Panc1 (cell line): ENCODE results near the gene UNC50. TPM values are rescaled to one million over a fixed set of nuclear protein-coding genes. Genes with fewer than 3 reads are reported as not detected.

ENCODE experiments used
- ATAC-seq: fragments of 200-7000 bp; cut with Tn5 transposase; 2 replicates; pipeline ENCODE4 v1.9.1; 2020; ENCODE audit warnings: mild to moderate bottlenecking, moderate library complexity
- BruUV-seq: library from RNA; stranded (reverse); fragments of 400-500 nt; replicated peaks from 2 replicates; lab custom pipeline; 2021; lab: Mats Ljungman, UMichigan
- CTCF ChIA-PET: fragments of 300-600 bp; sonication (Branson Sonifier 250); formaldehyde crosslinking; loops from one replicate; lab custom pipeline; 2022; ENCODE audit warnings: antibody characterized with exemption; lab: Charles Lee
- POLR2A ChIA-PET: fragments of 300-600 bp; sonication (Branson Sonifier 250); formaldehyde crosslinking; loops from one replicate; lab custom pipeline; 2022; ENCODE audit warnings: antibody characterized with exemption; lab: Charles Lee
- DNase-seq: peaks from one replicate; pipeline ENCODE4 v3.0.0-alpha.2; 2010; ENCODE audit warnings: low read depth, low spot score
- H3K27ac ChIP-seq: 2 replicates; pipeline ENCODE4 v1.5.1; 2011; ENCODE audit warnings: mild to moderate bottlenecking, low read length, inconsistent platforms
- H3K27me3 ChIP-seq: fragments of 200-500 bp; sonication (Bioruptor generic); 2 replicates; pipeline ENCODE4 v1.6.0; 2014; ENCODE audit warnings: low read length, inconsistent platforms; ENCODE audit not compliant: control insufficient read depth, insufficient read depth
- H3K36me3 ChIP-seq: fragments of 200-500 bp; sonication (Bioruptor generic); 2 replicates; pipeline ENCODE4 v1.5.1; 2014; ENCODE audit warnings: inconsistent platforms, mild to moderate bottlenecking, low read length, moderate library complexity; ENCODE audit not compliant: control insufficient read depth, insufficient read depth
- H3K4me1 ChIP-seq: 2 replicates; pipeline ENCODE4 v1.5.1; 2011; ENCODE audit warnings: inconsistent platforms, mild to moderate bottlenecking, low read length, moderate library complexity; ENCODE audit not compliant: control insufficient read depth, insufficient read depth
- H3K4me3 ChIP-seq, 2 experiments: 2 replicates each; pipeline ENCODE4 v1.5.1; 2011 to 2012; ENCODE audit warnings: low read depth in 2 of 2, low read length in 2 of 2, mild to moderate bottlenecking in 2 of 2, inconsistent platforms in 1 of 2, moderate library complexity in 1 of 2
- H3K9me3 ChIP-seq: fragments of 200-500 bp; sonication (Bioruptor generic); 2 replicates; pipeline ENCODE4 v1.5.1; 2014; ENCODE audit warnings: low read depth, mild to moderate bottlenecking, inconsistent platforms, low read length, moderate library complexity; ENCODE audit not compliant: control insufficient read depth, insufficient read depth
- POLR2AphosphoS5 ChIP-seq: IDR thresholded peaks from 2 replicates; pipeline ENCODE4 v1.6.1; 2012; ENCODE audit warnings: mild to moderate bottlenecking, low read depth, low read length, moderate library complexity
- SIN3A ChIP-seq: IDR thresholded peaks from 2 replicates; pipeline ENCODE4 v1.6.1; 2012; ENCODE audit warnings: low read depth, mild to moderate bottlenecking, low read length, moderate library complexity, borderline replicate concordance; ENCODE audit not compliant: insufficient read depth
- TCF7L2 ChIP-seq: IDR thresholded peaks from 2 replicates; pipeline ENCODE4 v1.6.1; 2011; ENCODE audit warnings: mild to moderate bottlenecking, low read depth, low read length, inconsistent platforms
- in situ Hi-C: cut with HindIII; loops from 2 replicates; pipeline ENCODE4 v1.10.0; 2016; ENCODE audit warnings: low sequenced_read_pairs, low pct_unique_long_range_greater_than_20kb
- intact Hi-C: fragments of 100-400 bp; cut with micrococcal nuclease; formaldehyde crosslinking; loops from one replicate; pipeline ENCODE4 v1.10.0; 2022; ENCODE audit not compliant: unreplicated experiment
- total RNA-seq: library from RNA; stranded (reverse); gene quantifications from one replicate; pipeline ENCODE4 v1.2.1, GENCODE V29; 2021; ENCODE audit not compliant: unreplicated experiment
- TF ChIP-seq, protein P1 (sequence below): fragments of 450-650 bp; IDR thresholded peaks from 2 replicates; pipeline ENCODE4 v1.5.1; 2017; ENCODE audit warnings: mild to moderate bottlenecking
- TF ChIP-seq, protein P2 (sequence below), 2 experiments: IDR thresholded peaks; 2 replicates each; pipeline ENCODE4 v1.6.1; 2011 to 2012; ENCODE audit warnings: low read depth in 2 of 2, control low read depth in 1 of 2, low read length in 1 of 2, mild to moderate bottlenecking in 1 of 2, moderate library complexity in 1 of 2; ENCODE audit not compliant: insufficient read depth in 1 of 2

The UNC50 gene
- total RNA-seq, 1 experiment from 2014 or later = 43.6 TPM

DNA sequence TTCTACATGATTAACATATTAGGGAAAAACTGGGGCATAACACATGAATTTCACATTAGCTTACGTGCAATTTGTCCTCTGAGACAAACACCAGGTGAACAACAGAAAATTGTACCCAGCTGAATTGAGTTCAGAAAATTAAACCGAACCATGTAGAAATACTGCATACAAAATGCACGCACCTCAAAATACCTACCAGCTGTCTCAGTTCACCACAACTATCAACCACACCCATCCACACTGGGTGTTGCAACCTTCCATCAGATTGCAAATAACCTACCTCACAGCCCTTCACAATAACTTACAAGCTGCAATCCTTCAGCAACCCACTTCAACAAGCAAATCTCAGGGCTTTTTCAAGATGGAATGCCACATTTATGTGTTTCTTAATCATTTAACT, 55.9 kb downstream of the UNC50 start:
- CTCF ChIA-PET = interaction anchor here (0.7 kb wide), 1 partner anchor 145 kb away, joined by 10 read pairs; no protein-coding TSS in a partner anchor
- ATAC-seq (no peak), DNase-seq (no peak)
- in situ Hi-C loops (no loop called here), intact Hi-C loops (no loop called here)
- no peak for TF ChIP-seq POLR2AphosphoS5
- TF ChIP-seq, protein P1, sequence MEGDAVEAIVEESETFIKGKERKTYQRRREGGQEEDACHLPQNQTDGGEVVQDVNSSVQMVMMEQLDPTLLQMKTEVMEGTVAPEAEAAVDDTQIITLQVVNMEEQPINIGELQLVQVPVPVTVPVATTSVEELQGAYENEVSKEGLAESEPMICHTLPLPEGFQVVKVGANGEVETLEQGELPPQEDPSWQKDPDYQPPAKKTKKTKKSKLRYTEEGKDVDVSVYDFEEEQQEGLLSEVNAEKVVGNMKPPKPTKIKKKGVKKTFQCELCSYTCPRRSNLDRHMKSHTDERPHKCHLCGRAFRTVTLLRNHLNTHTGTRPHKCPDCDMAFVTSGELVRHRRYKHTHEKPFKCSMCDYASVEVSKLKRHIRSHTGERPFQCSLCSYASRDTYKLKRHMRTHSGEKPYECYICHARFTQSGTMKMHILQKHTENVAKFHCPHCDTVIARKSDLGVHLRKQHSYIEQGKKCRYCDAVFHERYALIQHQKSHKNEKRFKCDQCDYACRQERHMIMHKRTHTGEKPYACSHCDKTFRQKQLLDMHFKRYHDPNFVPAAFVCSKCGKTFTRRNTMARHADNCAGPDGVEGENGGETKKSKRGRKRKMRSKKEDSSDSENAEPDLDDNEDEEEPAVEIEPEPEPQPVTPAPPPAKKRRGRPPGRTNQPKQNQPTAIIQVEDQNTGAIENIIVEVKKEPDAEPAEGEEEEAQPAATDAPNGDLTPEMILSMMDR = no peak
- TF ChIP-seq, protein P2, sequence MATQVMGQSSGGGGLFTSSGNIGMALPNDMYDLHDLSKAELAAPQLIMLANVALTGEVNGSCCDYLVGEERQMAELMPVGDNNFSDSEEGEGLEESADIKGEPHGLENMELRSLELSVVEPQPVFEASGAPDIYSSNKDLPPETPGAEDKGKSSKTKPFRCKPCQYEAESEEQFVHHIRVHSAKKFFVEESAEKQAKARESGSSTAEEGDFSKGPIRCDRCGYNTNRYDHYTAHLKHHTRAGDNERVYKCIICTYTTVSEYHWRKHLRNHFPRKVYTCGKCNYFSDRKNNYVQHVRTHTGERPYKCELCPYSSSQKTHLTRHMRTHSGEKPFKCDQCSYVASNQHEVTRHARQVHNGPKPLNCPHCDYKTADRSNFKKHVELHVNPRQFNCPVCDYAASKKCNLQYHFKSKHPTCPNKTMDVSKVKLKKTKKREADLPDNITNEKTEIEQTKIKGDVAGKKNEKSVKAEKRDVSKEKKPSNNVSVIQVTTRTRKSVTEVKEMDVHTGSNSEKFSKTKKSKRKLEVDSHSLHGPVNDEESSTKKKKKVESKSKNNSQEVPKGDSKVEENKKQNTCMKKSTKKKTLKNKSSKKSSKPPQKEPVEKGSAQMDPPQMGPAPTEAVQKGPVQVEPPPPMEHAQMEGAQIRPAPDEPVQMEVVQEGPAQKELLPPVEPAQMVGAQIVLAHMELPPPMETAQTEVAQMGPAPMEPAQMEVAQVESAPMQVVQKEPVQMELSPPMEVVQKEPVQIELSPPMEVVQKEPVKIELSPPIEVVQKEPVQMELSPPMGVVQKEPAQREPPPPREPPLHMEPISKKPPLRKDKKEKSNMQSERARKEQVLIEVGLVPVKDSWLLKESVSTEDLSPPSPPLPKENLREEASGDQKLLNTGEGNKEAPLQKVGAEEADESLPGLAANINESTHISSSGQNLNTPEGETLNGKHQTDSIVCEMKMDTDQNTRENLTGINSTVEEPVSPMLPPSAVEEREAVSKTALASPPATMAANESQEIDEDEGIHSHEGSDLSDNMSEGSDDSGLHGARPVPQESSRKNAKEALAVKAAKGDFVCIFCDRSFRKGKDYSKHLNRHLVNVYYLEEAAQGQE (IDR thresholded peaks at IDR 0.05; ENCODE audit: insufficient read depth in 1 of 2, low read depth in 2 of 2, low read length in 1 of 2) = no peak
- TF ChIP-seq SIN3A = no peak
- TF ChIP-seq TCF7L2 = no peak
- Histone ChIP-seq H3K9me3 (peaks cover 5% of the 10 kb centered on the region; the same call in 1 of the 2 replicates), H3K4me1 (no peaks in the 10 kb centered on the region), H3K4me3 (no peak overlapping the region), H3K27me3 (no peaks in the 10 kb centered on the region), H3K36me3 (no peaks in the 10 kb centered on the region), H3K27ac (no peak overlapping the region)
- POLR2A ChIA-PET = no interaction called here
- BruUV-seq = no TSS peak

DNA sequence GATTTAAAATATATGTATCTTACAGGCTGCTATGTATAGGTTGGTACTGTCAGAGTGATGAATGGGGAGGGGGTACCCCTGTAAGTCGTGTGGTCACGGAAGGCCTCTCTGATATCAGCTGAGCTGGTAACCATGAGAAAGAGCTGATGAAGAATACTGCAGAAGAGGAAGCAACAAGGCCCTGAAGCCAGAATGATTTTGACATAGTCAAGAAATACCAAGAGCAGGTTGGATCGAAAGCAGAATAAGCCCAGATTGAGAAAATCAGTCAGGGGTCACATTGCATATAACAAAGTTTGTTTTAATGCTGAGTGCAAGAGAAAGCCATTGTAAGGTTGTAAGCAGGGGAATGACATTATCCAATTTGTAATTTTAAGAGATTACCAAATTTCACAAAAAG, 57.3 kb downstream of the UNC50 start:
- BruUV-seq = no TSS peak
- TF ChIP-seq SIN3A (no peak), POLR2AphosphoS5 (no peak), TCF7L2 (no peak)
- TF ChIP-seq, protein P1 = no peak
- DNase-seq (no peak), ATAC-seq (no peak)
- ChIA-PET CTCF (no interaction called here), POLR2A (no interaction called here)
- no peak overlapping the region for H3K27ac ChIP-seq
- in situ Hi-C loops (no loop called here), intact Hi-C loops (no loop called here)
- H3K36me3 ChIP-seq = no peaks in the 10 kb centered on the region
- no peaks in the 10 kb centered on the region for H3K27me3 ChIP-seq
- no peaks in the 10 kb centered on the region for H3K4me1 ChIP-seq
- H3K9me3 ChIP-seq = no peaks in the 10 kb centered on the region
- H3K4me3 ChIP-seq = no peak overlapping the region

Other genes starting within 250 kb of the UNC50 start
- 22.9 TPM for gene INPP4A, start 163.7 kb upstream of the UNC50 start, total RNA-seq
- gene COA5, start 77 bp upstream of the UNC50 start, total RNA-seq = 20.6 TPM
- gene MGAT4A, start 122.5 kb downstream of the UNC50 start, total RNA-seq = 4.4 TPM